ENCODE results near the gene ADARB1.
"Not testable (repeated sequence)": the region's sequence is repeated elsewhere in the genome, so short reads cannot be mapped to it uniquely, and the experiment has no call there.

DNA sequence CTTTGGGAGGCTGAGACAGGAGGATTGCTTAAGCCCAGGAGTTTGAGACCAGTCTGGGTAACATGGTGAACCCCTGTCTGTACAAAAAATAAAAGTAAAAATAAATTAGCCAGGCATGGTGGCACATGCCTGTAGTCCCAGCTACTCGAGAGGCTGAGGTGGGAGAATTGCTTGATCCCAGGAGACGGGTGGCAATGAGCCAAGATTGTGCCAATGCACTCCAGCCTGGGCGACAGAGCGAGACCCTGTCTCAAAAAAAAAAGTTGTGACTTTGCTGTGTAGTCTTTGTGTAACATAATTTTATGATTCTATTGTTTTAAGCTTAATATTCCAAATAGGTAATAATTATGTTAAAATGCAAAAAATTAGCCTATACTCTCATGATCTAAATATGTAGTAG, 66.6 kb downstream of the ADARB1 start:
- TF ChIP-seq, protein P1, sequence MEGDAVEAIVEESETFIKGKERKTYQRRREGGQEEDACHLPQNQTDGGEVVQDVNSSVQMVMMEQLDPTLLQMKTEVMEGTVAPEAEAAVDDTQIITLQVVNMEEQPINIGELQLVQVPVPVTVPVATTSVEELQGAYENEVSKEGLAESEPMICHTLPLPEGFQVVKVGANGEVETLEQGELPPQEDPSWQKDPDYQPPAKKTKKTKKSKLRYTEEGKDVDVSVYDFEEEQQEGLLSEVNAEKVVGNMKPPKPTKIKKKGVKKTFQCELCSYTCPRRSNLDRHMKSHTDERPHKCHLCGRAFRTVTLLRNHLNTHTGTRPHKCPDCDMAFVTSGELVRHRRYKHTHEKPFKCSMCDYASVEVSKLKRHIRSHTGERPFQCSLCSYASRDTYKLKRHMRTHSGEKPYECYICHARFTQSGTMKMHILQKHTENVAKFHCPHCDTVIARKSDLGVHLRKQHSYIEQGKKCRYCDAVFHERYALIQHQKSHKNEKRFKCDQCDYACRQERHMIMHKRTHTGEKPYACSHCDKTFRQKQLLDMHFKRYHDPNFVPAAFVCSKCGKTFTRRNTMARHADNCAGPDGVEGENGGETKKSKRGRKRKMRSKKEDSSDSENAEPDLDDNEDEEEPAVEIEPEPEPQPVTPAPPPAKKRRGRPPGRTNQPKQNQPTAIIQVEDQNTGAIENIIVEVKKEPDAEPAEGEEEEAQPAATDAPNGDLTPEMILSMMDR (IDR thresholded peaks at IDR 0.05) = not testable (repeated sequence)
- not testable (repeated sequence) for TF ChIP-seq POLR2A (IDR thresholded peaks at IDR 0.05)
